Stimulated activated naive CD4-positive, alpha-beta T cell treated with Interleukin-2 at 50 U/mL for 16 hours (primary cell): ENCODE results near the gene UVRAG.
"Not testable (repeated sequence)": the region's sequence is repeated elsewhere in the genome, so short reads cannot be mapped to it uniquely, and the experiment has no call there.

Experiments used
- DNase-seq: peaks from one replicate; lab custom pipeline; 2025; lab: John Stamatoyannopoulos, UW

UVRAG gene

DNA sequence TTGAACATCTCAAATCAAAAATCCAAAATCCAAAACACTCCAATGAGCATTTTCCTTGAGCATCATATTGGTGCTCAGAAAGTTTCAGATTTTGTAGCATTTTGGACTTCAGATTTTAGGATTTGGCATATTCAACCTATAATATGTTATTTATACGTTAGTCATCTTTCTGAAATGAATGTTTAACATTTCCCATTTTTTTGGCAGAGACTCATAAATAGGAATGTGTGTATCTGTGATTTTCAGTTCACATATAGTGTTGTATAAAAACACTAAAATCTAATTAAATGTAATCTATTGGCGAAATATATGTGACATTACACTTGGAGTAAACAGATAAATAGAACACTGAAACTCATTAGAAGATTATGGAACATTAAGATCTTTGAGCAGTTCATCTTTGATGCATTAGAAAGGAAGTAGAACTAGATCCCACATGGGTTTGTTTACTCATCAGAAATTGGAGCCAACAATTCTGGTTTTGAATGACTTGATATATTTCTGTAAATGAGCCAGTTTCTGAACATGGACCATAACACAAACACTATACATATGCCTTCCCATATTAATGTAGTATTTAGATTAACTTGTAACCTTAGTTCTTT lies 153.1 kb downstream of the UVRAG start:
- DNase-seq, result no peak

DNA sequence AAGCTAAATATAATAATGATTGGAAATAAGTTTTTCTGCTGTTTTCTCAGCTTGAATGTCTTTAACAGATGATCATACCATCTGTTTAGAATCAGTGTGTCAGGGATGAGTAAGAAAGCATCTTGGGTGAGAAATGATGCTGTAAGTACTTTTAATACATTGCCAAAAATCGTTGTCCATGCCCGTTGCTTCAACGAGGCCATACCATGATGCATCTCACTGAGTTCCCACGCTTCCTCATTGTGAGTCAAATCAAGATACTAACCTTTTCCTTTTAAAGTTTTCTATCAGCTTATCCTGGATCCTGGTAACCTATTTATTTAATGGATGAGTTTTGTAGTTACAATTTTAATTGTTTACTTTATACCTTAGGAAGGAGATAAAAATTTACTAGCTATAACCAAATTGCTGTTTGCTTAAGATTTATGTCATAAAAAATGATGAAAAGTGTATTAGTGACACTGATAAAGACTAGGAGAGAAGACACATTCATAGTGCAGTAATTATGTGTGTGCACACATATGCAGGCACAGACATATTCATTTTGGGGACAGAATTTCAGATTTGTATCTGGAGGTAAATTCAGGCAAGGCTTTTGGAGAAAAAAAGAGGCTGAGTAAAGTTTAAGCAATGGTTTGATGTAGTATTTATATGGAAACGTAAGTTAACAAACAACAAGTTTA lies 154.8 kb downstream of the UVRAG start:
- no peak for DNase-seq

DNA sequence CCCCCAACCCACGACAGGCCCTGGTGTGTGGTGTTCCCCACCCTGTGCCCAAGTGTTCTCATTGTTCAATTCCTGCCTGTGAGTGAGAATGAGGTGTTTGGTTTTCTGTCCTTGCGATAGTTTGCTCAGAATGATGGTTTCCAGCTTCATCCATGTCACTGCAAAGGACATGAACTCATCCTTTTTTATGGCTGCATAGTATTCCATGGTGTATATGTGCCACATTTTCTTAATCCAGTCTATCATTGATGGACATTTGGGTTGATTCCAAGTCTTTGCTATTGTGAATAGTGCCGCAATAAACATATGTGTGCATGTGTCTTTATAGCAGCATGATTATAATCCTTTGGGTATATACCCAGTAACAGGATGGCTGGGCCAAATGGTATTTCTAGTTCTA lies 158.7 kb downstream of the UVRAG start:
- not testable (repeated sequence) for DNase-seq

DNA sequence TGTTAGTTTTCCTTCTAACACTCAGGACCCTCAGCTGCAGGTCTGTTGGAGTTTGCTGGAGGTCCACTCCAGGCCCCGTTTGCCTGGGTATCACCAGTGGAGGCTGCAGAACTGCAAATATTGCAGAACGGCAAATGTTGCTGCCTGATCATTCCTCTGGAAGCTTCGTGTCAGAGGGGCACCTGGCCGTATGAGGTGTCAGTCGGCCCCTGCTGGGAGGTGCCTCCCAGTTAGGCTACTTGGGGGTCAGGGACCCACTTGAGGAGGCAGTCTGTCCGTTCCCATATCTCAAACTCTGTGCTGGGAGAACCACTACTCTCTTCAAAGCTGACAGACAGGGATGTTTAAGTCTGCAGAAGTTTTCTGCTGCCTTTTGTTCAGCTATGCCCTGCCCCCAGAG lies 164.1 kb downstream of the UVRAG start:
- DNase-seq, result not testable (repeated sequence)

DNA sequence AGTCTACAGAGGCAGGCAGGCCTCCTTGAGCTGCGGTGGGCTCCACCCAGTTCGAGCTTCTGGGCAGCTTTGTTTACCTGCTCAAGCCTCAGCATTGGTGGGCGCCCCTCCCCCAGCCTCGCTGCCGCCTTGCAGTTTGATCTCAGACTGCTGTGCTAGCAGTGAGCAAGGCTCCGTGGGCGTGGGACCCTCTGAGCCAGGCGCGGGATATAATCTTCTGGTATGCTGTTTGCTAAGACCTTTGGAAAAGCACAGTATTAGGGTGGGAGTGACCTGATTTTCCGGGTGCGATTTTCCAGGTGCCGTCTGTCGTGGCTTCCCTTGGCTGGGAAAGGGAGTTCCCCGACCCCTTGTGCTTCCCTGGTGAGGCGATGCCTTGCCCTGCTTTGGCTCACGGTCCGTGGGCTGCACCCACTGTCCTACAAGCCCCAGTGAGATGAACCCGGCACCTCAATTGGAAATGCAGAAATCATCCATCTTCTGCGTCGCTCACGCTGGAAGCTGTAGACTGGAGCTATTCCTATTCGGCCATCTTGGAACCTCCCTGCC lies 164.5 kb downstream of the UVRAG start:
- DNase-seq, result not testable (repeated sequence)

DNA sequence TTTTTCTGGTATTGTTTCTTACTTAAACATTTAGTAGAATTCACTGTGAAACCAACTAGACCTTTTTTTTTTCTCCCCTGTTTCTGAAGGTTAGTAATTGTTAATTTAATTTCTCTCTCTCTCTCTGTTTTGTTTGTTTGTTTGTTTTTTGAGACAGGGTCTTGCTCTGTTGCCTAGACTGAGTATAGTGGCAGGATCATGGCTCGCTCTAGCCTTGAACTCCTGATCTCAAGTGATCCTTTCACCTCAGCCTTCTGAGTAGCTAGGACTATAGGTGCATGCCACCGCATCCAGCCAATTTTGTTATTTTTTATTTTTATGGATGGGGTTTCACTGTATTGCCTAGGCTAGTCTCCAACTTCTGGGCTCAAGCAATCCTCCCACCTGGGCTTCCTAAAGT lies 165.0 kb downstream of the UVRAG start:
- no peak for DNase-seq

DNA sequence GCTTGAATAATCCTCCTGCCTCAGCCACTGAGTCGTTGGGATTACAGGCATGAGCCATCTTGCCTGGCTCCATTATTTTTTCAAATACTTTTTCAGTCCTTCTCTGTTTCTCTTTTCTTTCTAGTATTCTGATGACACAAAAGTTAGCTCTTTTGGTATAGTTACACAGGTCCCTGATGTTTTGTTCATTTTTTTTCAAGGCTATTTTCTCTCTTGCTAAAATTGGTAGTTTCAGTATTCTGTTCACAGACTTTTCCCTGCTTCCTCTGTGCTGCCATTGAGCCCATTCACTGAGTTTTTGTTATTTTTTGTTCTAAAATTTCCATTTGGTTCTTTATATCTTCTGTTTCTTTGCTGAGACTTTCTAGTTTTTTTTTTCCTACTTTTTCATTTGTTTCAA lies 166.5 kb downstream of the UVRAG start:
- DNase-seq, result no peak

DNA sequence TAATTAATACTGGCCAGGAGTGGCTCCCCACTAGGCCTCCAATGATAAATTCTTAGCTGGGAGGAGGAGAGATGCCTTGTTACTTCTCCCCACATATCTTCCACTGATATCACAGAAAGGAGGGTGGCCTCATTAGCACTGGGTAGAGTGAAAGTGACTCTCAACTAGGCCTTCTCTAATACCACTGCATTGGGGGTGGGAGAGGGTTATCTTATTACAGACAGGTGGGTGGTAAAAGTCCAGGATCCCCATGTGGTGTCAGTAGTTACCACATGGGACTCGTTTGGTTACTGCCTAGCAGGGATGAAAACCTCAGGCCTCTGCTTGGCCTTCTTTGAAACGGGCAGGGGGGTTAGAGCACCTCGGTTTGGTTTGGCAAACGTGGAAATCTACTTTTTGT lies 167.3 kb downstream of the UVRAG start:
- no peak for DNase-seq

DNA sequence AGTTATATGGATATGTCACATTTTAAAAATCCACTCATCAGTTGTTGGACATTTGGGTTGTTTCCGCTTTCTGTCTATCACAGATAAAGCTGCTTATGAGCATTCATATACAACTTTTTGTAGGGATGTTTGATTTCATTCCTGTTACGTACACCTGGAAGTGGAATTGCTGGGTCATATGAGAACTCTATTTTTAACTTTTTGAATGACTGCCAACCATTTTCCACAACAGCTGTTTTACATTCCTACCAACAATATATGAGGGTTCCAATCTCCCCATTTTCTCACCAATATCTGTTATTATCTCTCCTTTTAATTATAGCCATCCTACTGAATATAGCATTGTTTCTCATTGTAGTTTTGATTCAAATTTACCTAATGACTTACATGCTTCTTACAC lies 172.0 kb downstream of the UVRAG start:
- DNase-seq, result no peak

DNA sequence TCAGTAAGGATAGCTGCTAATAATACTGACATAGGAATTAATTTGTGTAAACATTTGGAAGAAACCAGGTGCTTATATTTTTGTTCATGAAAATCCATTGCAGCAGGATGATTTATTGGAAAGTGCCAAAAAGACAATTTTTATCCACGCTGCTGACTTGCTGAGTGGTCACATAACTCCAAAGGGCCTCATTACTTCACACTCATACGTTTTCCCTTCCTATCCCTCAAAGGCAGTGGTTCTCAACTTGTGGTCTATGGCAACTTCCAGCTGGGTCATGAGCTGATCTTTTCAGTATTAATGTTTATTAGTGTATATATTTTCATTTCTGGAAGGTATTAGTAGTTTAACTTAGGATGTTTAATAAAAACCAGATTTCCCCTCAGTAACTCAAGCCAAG lies 178.1 kb downstream of the UVRAG start:
- DNase-seq, result no peak

DNA sequence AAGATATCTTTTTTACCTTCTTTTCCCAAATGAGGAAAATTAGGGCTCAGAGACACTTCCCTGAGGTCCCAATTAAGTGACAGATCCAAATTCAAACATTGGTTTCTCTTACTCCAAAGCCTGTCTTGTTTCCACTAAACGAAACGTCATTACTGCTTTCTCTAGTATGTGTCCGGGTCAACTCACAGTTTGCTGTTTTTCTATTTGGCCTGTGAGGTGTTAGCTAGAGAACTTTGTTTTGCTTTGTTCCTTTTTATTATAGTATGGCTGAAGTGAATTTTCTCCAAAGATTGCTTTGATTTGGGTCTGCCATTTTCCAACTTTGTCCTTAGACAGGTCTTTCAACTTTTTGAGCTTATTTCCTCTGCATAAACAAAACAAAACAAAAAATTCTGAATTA lies 179.6 kb downstream of the UVRAG start:
- DNase-seq, result no peak

DNA sequence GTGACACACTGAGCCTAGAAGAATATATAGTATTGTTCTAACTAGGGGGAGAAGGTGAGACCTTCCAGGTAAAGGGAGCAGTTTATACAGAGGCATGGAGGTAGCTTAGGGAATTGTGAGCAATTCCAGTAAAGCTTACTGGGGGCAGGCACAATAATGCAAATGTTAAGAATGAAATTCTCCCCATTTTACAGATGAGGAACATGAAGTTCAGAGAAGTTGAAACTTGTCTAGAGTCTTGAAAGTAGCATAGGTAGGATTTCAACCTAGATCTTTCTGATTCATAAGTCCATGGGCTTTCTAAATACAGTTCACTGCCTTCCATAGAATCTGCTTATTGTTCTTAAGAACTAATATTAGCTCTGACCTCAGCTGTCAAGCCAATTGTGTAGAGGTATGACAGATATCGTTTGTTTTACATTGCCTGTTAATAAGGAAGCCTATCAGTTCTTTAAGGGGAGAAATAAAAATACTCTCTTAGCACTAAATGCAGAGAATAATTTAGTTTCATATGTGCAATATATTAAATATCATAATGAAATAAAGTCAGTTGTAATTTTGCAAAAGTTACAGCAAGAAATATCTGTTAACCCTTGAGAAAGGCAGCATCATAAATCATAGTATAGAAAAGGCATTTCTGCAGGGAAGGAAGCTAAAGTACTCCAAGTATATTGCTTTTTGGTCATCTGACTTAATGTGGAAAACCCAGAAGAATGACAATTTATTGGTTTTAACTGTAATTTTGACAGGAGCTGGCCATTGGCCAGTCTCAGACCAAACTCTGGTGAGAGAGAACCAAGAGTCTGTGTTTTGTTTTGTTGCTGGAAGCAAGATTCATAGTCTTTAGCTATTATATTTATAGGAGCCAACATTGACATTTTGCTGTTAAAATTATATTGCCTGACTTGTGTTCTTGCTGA lies 181.8 kb downstream of the UVRAG start:
- DNase-seq, result no peak

DNA sequence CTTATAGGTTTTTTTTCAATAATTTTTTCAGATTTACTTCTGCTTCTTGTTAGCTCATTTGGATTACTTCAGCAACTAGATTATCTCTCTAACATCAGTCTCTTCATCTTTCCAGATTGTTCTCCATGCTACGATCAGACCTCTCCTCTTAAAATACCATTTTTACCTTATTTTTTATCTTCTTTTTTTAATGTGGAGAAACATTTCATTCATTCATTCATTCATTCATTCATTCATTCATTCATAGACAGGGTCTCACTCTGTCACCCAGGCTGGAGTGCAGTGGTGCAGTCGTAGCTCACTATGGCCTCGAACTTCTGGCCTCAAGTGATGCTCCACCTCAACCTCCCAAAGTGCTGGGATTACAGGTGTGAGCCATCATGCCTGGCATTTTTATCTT lies 189.4 kb downstream of the UVRAG start:
- DNase-seq, result no peak

DNA sequence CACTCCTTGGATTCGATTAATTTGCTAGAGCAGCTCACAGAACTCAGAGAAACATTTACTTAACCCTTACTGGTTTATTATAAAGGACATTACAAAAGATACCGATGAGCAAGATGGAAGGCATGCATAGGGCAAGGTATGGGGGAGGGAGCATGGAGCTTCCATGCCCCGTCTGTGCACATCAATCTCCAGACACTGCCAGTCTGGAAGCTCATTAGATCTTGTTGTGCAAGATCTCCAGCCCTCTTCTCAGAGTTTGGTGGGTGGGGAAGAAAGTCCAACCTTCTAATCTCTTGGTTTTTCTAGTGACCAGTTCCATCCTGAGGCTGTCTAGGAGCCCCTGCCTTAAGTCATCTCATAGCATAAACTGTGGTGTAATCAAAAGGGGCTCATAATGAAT lies 190.7 kb downstream of the UVRAG start:
- no peak for DNase-seq

DNA sequence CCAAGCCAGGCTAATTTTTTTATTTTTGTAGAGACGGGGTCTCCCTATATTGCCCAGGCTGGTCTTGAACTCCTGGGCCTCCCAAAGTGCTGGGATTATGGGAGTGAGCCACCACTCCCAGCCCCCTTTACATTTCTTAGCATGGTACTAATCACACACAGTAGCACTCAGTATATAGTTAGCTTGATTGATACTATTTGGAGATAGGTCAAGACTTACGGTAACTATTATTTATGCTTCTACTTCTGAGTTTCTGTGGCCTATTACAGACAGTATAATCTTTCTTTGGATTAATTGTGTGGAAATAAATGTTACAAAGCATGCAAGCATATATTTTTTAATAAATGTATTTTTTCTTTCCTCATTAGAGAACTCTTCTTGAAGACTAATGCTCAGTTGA lies 192.2 kb downstream of the UVRAG start:
- DNase-seq, result no peak

DNA sequence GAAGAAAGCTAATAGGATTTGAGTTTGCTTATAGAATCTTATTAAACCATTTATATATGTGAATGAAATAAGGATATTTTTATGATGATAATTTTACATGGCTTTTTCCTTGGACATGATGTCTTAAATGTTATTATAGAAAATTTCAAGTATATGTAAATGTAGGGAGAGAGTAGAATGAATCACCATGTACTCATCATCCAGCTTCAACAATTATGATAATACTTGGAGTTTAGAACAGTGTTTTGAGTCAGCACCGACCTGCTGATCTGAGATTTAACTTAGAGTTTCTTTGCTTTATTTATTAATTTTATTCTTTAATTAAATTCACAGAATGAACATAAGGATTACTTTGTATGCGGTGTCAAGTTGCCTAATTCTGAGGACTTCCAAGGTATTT lies 193.5 kb downstream of the UVRAG start:
- no peak for DNase-seq

DNA sequence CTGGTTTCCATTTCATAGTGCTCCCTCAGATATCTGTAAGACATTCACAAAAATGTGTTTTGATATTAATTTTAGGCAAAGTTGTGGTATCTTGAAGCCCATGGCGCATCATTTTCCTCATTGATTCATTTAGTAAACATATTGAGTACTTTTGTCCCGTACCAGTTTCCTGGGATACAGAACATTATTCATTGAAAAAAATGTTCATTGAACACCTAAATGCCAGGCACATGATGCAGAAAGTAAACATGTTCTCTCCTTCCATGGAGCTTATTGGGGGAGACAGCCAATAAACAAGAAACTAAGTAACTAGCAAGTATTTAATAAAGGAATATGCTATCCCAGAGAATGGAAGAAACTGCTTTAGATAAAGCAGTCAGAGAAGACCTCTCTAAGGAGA lies 195.0 kb downstream of the UVRAG start:
- DNase-seq, result no peak

DNA sequence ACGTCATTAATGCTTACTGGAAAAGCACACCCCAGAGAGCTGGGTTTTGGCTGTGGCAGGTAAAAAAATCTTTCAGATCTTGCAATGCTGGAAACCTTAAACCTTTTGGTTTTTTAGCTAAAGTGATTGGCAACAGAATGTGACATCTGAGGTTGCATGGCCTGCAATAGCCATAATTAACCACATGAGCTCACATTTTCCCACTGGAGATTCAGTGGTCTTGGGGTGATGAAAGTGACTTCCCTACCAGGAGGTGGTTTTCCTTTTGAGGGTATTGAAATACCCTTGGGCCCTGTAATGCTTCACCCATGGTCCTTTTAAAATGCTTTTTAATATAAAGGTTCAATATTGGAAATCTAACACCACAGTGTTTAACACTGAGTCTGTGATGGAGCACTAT lies 198.5 kb downstream of the UVRAG start:
- DNase-seq, result no peak

DNA sequence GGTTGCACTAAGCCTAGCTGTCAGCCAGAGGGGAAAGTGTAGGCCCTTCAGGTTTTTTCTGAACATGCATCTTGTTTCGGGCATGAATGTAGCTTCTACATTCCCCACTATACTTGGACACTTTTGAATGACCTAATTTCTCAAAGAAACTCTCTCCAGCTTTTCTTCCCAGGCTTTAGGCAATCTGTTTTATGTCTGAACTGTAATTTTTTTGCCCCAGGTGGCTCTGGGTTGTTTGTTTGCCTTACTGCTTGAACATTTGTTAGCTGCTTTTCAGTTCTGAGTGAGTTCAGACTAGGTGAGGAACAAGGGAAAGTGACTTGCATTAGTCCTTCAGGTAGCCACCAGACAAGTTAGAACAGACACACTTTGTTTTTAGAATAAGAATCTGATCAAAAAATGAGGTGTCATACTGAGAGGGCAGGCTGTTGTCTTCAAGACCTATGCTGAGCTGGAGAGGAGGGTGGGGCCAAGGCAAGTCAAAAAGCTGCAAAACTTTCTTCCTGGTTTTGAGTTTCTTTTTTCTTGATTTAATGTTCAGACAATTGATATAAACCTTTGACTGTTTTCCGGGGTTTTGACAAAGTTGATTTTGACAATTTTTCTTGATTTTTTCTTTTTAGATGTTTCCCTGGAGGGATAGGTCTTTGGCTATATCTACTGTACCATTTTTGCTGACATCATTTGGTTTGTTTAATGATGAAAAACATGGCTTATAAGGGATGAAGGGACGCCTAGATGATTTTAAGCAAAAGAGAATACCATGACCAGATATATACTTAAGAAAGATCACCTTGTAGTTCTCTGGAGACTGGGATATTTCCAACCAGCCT lies 208.4 kb downstream of the UVRAG start:
- DNase-seq, result no peak

DNA sequence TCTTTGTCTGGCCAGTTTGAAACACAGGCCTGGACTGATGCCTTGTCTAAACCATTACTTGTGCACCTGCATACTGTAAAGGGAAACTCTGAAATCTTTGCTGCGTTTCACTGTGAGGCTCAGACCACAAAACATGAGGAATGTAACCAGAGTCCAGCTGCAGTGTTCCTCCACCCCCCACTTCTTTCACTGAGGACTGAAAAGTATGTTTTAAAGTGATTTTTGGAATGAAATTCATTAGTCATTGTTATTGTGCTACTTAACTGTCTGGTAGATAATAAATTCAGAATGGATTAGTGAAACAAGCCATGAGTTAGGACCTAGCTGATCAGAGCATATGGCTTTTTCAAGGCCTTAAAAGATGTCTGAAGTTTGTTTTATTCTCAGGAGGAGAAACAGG lies 210.1 kb downstream of the UVRAG start:
- no peak for DNase-seq

DNA sequence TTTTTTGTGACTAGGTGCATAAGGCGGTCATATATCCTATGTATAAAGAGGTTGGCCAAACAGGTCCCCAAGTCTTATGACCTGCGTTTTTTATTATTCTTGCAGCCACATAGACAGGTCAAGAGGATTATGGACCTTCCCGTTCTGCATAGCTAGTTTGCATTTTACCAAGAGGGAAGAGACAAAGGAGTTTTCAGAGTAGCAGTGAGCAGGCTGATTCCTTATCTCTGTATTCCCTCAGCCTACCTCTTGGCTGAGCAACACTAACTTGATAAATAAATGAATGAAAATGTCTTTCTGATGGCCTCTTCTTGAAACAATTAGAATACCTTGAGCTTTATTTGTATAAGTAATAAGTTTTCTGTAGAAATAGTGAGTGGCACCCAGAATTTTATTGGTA lies 210.8 kb downstream of the UVRAG start:
- no peak for DNase-seq

DNA sequence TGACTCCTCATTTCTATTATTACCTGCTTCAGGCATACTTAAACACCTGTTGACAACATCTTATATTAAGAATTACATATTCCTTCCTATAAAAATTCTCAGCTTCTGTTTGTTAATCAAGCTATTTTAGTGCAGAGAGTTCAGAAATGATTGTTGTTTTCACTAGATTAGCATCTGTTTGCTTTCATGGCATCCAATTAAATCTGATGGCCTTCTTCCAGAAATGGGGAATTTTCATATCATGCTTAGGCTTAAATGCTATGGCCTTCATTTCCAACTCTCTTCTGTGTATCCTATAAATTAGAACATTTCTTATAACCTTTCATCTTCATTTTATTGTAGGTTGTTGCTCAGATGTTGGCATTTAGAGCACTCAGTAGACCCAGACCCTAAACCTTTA lies 211.3 kb downstream of the UVRAG start:
- DNase-seq, result no peak
